SU-DHL-6 (cell line): ENCODE measurements around the gene KCNH8.

ENCODE experiments used
- H2AFZ ChIP-seq: fragments of 200-600 bp; sonication (generic); 2 replicates; pipeline ENCODE4 v1.6.1; 2014; ENCODE audit warnings: low read depth, mild to moderate bottlenecking, moderate library complexity, mixed read lengths, antibody characterized with exemption, low read length; ENCODE audit not compliant: severe bottlenecking
- H3F3A ChIP-seq: fragments of 200-600 bp; shearing (Covaris generic); 2 replicates; pipeline ENCODE4 v1.6.0; 2016; ENCODE audit warnings: antibody characterized with exemption, mild to moderate bottlenecking; ENCODE audit not compliant: insufficient read depth
- H3K27ac ChIP-seq: fragments of 200-600 bp; sonication (generic); 2 replicates; pipeline ENCODE4 v1.5.1; 2016; ENCODE audit warnings: low read depth, mild to moderate bottlenecking, low read length, moderate library complexity, mixed read lengths
- H3K27me3 ChIP-seq: fragments of 200-600 bp; sonication (generic), shearing (Covaris generic); 2 replicates; pipeline ENCODE4 v1.6.0; 2014; ENCODE audit warnings: mild to moderate bottlenecking, low read length
- H3K36me3 ChIP-seq: fragments of 200-600 bp; sonication (generic); 2 replicates; pipeline ENCODE4 v1.6.1; 2014; ENCODE audit warnings: mild to moderate bottlenecking, low read length, mixed read lengths
- H3K4me2 ChIP-seq: fragments of 300-600, 200-600 bp; shearing (Covaris generic), sonication (generic); 2 replicates; pipeline ENCODE4 v1.6.0; 2014; ENCODE audit warnings: low read length, low read depth, mild to moderate bottlenecking; ENCODE audit not compliant: poor library complexity, severe bottlenecking
- H3K4me3 ChIP-seq: fragments of 200-600 bp; sonication (generic); 2 replicates; pipeline ENCODE4 v1.5.1; 2014; ENCODE audit warnings: antibody characterized with exemption, low read length, mild to moderate bottlenecking, mixed read lengths; ENCODE audit not compliant: insufficient read depth, poor library complexity, severe bottlenecking
- H3K79me2 ChIP-seq: fragments of 200-600 bp; sonication (generic); 2 replicates; pipeline ENCODE4 v1.6.1; 2014; ENCODE audit warnings: mild to moderate bottlenecking, low read length, moderate library complexity; ENCODE audit not compliant: insufficient read depth
- H3K9ac ChIP-seq: fragments of 200-600 bp; sonication (generic); 2 replicates; pipeline ENCODE4 v1.7.0; 2014; ENCODE audit warnings: mild to moderate bottlenecking, low read length
- H3K9me2 ChIP-seq: fragments of 200-600 bp; sonication (generic); replicated peaks from 2 replicates; pipeline ENCODE4 v1.6.1; 2014; ENCODE audit warnings: low read length; ENCODE audit not compliant: insufficient read depth
- H3K9me3 ChIP-seq: fragments of 200-600 bp; sonication (generic); 2 replicates; pipeline ENCODE4 v1.6.1; 2014; ENCODE audit warnings: low read length, mixed read lengths; ENCODE audit not compliant: insufficient read depth
- H4K20me1 ChIP-seq: fragments of 200-600 bp; sonication (generic); 2 replicates; pipeline ENCODE4 v1.6.1; 2014; ENCODE audit warnings: low read depth, mild to moderate bottlenecking, antibody characterized with exemption, low read length, moderate library complexity, mixed read lengths
- EZH2phosphoT487 ChIP-seq: fragments of 200-600 bp; sonication (generic), shearing (Covaris generic); conservative IDR thresholded peaks from 2 replicates; pipeline ENCODE4 v1.6.1; 2018; ENCODE audit warnings: mild to moderate bottlenecking, antibody characterized with exemption, low read length, moderate library complexity, mixed read lengths
- TF ChIP-seq, protein P1 (sequence below): fragments of 200-600 bp; sonication (generic); IDR thresholded peaks from one replicate; pipeline ENCODE4 v1.5.1; 2017; ENCODE audit warnings: antibody characterized with exemption, mild to moderate bottlenecking, low read length, moderate library complexity; ENCODE audit not compliant: insufficient read depth, poor library complexity, severe bottlenecking

KCNH8 gene

DNA sequence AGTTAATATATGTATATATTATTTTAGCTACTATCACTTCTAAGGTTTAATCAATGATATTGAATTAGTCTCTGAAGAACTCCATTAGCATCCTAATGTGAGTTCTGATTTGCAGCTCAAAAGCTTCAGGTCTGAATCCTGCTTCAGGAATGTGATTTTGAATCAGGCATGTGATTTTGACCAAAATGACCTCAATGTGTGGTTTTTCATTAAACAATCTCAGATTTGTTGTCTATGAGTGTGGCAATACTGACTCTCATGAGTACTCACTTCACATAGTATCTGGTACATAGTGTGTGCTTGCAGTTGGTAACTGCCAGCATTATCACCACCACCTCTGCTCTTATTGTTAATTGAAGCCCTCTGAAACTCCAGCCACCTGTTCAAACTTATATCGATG, 251.0 kb downstream of the KCNH8 start:
- Histone ChIP-seq H4K20me1 (no peaks in the 10 kb centered on the region), H3K9ac (no peak overlapping the region), H3K9me3 (no peaks in the 10 kb centered on the region), H3K27me3 (no peaks in the 10 kb centered on the region), H3K36me3 (no peaks in the 10 kb centered on the region), H3K9me2 (no peaks in the 10 kb centered on the region), H2AFZ (no peak overlapping the region), H3K79me2 (no peaks in the 10 kb centered on the region), H3K4me3 (no peak overlapping the region), H3F3A (no peaks in the 10 kb centered on the region), H3K4me2 (no peak overlapping the region), H3K27ac (no peak overlapping the region)
- TF ChIP-seq, protein P1, sequence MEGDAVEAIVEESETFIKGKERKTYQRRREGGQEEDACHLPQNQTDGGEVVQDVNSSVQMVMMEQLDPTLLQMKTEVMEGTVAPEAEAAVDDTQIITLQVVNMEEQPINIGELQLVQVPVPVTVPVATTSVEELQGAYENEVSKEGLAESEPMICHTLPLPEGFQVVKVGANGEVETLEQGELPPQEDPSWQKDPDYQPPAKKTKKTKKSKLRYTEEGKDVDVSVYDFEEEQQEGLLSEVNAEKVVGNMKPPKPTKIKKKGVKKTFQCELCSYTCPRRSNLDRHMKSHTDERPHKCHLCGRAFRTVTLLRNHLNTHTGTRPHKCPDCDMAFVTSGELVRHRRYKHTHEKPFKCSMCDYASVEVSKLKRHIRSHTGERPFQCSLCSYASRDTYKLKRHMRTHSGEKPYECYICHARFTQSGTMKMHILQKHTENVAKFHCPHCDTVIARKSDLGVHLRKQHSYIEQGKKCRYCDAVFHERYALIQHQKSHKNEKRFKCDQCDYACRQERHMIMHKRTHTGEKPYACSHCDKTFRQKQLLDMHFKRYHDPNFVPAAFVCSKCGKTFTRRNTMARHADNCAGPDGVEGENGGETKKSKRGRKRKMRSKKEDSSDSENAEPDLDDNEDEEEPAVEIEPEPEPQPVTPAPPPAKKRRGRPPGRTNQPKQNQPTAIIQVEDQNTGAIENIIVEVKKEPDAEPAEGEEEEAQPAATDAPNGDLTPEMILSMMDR, result no peak
- no peak for TF ChIP-seq EZH2phosphoT487

DNA sequence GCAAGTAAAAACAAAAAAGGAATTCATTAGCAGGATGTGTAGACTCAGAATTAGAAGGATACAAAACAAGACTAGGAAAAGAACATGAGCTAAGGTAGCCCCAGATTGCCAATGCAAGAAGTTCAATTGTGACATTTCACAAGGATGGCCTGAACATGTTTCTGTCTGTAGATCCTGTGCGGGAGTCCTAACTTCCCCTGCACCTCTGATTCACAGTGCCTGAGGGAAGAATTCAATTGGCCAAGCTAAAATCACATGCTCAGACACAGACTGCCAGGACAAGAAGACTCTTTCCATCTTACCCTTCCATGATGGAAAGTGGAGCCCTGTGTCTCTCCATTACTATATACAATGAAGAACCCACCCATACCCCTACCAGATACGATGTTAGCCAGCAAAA, 251.5 kb downstream of the KCNH8 start:
- H3K9ac ChIP-seq, result no peak overlapping the region
- H3K4me3 ChIP-seq, result no peak overlapping the region
- no peak overlapping the region for H3K27ac ChIP-seq
- no peaks in the 10 kb centered on the region for H4K20me1 ChIP-seq
- H2AFZ ChIP-seq, result no peak overlapping the region
- no peaks in the 10 kb centered on the region for H3K27me3 ChIP-seq
- no peaks in the 10 kb centered on the region for H3F3A ChIP-seq
- no peaks in the 10 kb centered on the region for H3K79me2 ChIP-seq
- H3K9me2 ChIP-seq, result no peaks in the 10 kb centered on the region
- no peaks in the 10 kb centered on the region for H3K9me3 ChIP-seq
- H3K36me3 ChIP-seq, result no peaks in the 10 kb centered on the region
- no peak overlapping the region for H3K4me2 ChIP-seq
- no peak for TF ChIP-seq EZH2phosphoT487
- TF ChIP-seq, protein P1, result no peak

DNA sequence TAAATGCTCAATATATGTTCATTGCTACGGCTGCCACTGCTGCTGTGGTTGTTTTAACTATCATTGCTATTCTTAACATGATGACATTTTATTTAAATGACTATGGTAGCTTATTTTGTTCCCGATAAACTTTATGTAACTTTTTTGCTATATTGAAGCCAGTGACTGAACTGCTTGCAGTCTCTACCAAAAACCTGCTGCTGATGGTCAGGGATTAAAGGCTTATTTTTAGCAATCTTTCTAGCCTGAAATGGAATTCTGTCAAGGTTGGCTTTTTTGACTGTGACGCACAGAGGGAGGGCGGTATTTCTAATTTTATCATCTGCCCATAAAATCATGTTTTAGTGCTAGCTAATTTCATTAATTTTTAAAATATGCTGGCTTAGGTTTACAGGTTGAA, 271.8 kb downstream of the KCNH8 start:
- no peaks in the 10 kb centered on the region for H3K9me3 ChIP-seq
- no peaks in the 10 kb centered on the region for H3K36me3 ChIP-seq
- H3F3A ChIP-seq, result no peaks in the 10 kb centered on the region; the same call in 1 of the 2 replicates
- H3K4me3 ChIP-seq, result no peak overlapping the region
- H3K27me3 ChIP-seq, result no peaks in the 10 kb centered on the region
- H3K79me2 ChIP-seq, result no peaks in the 10 kb centered on the region
- H3K27ac ChIP-seq, result no peak overlapping the region
- no peak overlapping the region for H2AFZ ChIP-seq
- TF ChIP-seq EZH2phosphoT487, result no peak
- TF ChIP-seq, protein P1, result no peak
- no peaks in the 10 kb centered on the region for H4K20me1 ChIP-seq
- H3K4me2 ChIP-seq, result no peak overlapping the region
- H3K9ac ChIP-seq, result no peak overlapping the region
- no peaks in the 10 kb centered on the region for H3K9me2 ChIP-seq

DNA sequence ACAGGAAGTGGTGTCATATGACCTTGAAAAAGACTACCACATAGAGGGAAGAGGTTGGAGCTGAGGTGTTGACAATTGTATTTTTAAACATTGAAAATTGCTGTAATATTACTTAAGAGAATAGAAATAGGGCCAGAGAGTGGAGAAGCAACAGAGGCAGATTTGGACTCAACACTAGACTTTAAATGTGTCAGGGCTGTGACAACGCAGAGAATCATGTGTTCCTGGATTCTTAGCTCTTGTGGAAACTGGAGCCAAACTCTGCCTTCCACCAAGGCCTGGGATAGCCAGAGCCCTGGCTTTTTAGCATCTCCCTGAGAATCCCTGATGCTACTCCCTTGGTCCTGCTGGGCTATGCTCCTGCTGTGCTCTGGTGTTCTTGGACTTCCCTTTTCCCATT, 277.5 kb downstream of the KCNH8 start:
- no peaks in the 10 kb centered on the region for H3K9me3 ChIP-seq
- H3K4me3 ChIP-seq, result no peak overlapping the region
- no peak overlapping the region for H2AFZ ChIP-seq
- no peak overlapping the region for H3K27ac ChIP-seq
- no peaks in the 10 kb centered on the region for H3K36me3 ChIP-seq
- TF ChIP-seq EZH2phosphoT487, result no peak
- TF ChIP-seq, protein P1, result no peak
- no peaks in the 10 kb centered on the region for H3K9me2 ChIP-seq
- no peaks in the 10 kb centered on the region for H4K20me1 ChIP-seq
- no peaks in the 10 kb centered on the region for H3F3A ChIP-seq
- no peaks in the 10 kb centered on the region for H3K79me2 ChIP-seq
- no peak overlapping the region for H3K9ac ChIP-seq
- no peaks in the 10 kb centered on the region for H3K27me3 ChIP-seq
- no peak overlapping the region for H3K4me2 ChIP-seq
